Suprapubic skin (tissue), 4 donors: ENCODE data around the gene HES5. TPM values are rescaled to one million over a fixed set of nuclear protein-coding genes. Genes with fewer than 3 reads are reported as not detected.

Experiments
- DNase-seq, 2 donors: peaks; one replicate each; pipeline ENCODE4 v3.0.0-alpha.2; 2019; ENCODE audit warnings: low spot score in 2 of 2
- H3K27ac ChIP-seq: fragments of 200-600 bp; sonication (generic); one replicate; pipeline ENCODE4 v1.5.1; 2019
- H3K27me3 ChIP-seq: fragments of 200-600 bp; sonication (generic); one replicate; pipeline ENCODE4 v1.5.1; 2019
- H3K36me3 ChIP-seq: fragments of 200-600 bp; sonication (generic); one replicate; pipeline ENCODE4 v1.5.1; 2019
- H3K4me1 ChIP-seq: fragments of 200-600 bp; sonication (generic); one replicate; pipeline ENCODE4 v1.5.1; 2019
- H3K4me3 ChIP-seq: fragments of 200-600 bp; sonication (generic); one replicate; pipeline ENCODE4 v1.5.1; 2019; ENCODE audit warnings: mild to moderate bottlenecking
- H3K9me3 ChIP-seq: fragments of 200-600 bp; sonication (generic); one replicate; pipeline ENCODE4 v1.5.1; 2019
- CTCF ChIP-seq, 2 donors: fragments of 200-600 bp in 1 of 2; fragments of 450-650 bp in 1 of 2; sonication (generic) in 1 of 2; IDR thresholded peaks; one replicate each; pipeline ENCODE4 v1.5.1; 2016 to 2019; ENCODE audit warnings: antibody characterized with exemption in 2 of 2, mild to moderate bottlenecking in 1 of 2, moderate library complexity in 1 of 2
- EP300 ChIP-seq: sonication (generic); formaldehyde crosslinking; IDR thresholded peaks from one replicate; pipeline ENCODE4 v1.6.1; 2017; ENCODE audit warnings: antibody characterized with exemption
- POLR2A ChIP-seq, 2 donors: fragments of 450-650 bp; IDR thresholded peaks; one replicate each; pipeline ENCODE4 v1.6.1; 2017; ENCODE audit warnings: antibody characterized with exemption in 2 of 2, mild to moderate bottlenecking in 2 of 2, moderate library complexity in 2 of 2
- POLR2AphosphoS5 ChIP-seq, 3 donors: sonication (generic); formaldehyde crosslinking; IDR thresholded peaks; one replicate each; pipeline ENCODE4 v1.6.1; 2017; ENCODE audit warnings: antibody characterized with exemption in 3 of 3
- WGBS: methylation state at CpG from one replicate; pipeline ENCODE4 v1.1.5; 2018; 5-methylcytosine and 5-hydroxymethylcytosine counted together
- total RNA-seq, 4 donors: library from RNA; depleted of rRNA; stranded (reverse); fragments of >200 nt; gene quantifications; one replicate each; pipeline ENCODE4 v1.1.0, GENCODE V29; 2016

The HES5 gene
- total RNA-seq, 4 donors from 2014 or later, result 2.6 to 12.0 (median 5.9) TPM

GRCh38 chr1:2567083-2567679 is 37.1 kb upstream of the HES5 start:
- no peak overlapping the region for H3K4me3 ChIP-seq
- H3K9me3 ChIP-seq, result no peaks in the 10 kb centered on the region
- peaks cover 13% of the 10 kb centered on the region for H3K36me3 ChIP-seq
- TF ChIP-seq EP300 (no peak), CTCF (IDR thresholded peaks at IDR 0.05) (no peak), POLR2A (IDR thresholded peaks at IDR 0.05) (no peak), POLR2AphosphoS5 (IDR thresholded peaks at IDR 0.05) (no peak)
- 84% methylated on average over 5 of the region's 16 CpGs for WGBS
- H3K27me3 ChIP-seq, result peaks cover 5% of the 10 kb centered on the region
- DNase-seq, result peak in 1 of 2 donors; percentile 63
- H3K4me1 ChIP-seq, result no peaks in the 10 kb centered on the region
- H3K27ac ChIP-seq, result no peak overlapping the region

GRCh38 chr1:2566101-2567045 is 36.3 kb upstream of the HES5 start:
- Histone ChIP-seq H3K4me1 (no peaks in the 10 kb centered on the region), H3K36me3 (peaks cover 20% of the 10 kb centered on the region), H3K9me3 (no peaks in the 10 kb centered on the region), H3K27me3 (peaks cover 5% of the 10 kb centered on the region), H3K4me3 (no peak overlapping the region), H3K27ac (no peak overlapping the region)
- DNase-seq, result peak in 1 of 2 donors; percentile 60
- TF ChIP-seq POLR2AphosphoS5 (IDR thresholded peaks at IDR 0.05) (no peak), CTCF (IDR thresholded peaks at IDR 0.05) (no peak), EP300 (no peak), POLR2A (IDR thresholded peaks at IDR 0.05) (no peak)
- WGBS, result 82% methylated on average over 28 of the region's 34 CpGs

GRCh38 chr1:2564815-2565374 is 34.8 kb upstream of the HES5 start:
- WGBS, result 38% methylated on average over 12 of the region's 14 CpGs
- Histone ChIP-seq H3K27me3 (peaks cover 5% of the 10 kb centered on the region), H3K4me3 (no peak overlapping the region), H3K4me1 (no peaks in the 10 kb centered on the region), H3K9me3 (no peaks in the 10 kb centered on the region), H3K27ac (no peak overlapping the region), H3K36me3 (peaks cover 35% of the 10 kb centered on the region)
- no peak for DNase-seq
- TF ChIP-seq EP300 (no peak), POLR2A (IDR thresholded peaks at IDR 0.05) (no peak), CTCF (IDR thresholded peaks at IDR 0.05) (no peak), POLR2AphosphoS5 (IDR thresholded peaks at IDR 0.05) (no peak)

- H3K4me1 ChIP-seq, result no peaks in the 10 kb centered on the region
- H3K27ac ChIP-seq, result no peak overlapping the region
- H3K9me3 ChIP-seq, result no peaks in the 10 kb centered on the region
- no peak overlapping the region for H3K4me3 ChIP-seq
- no peak for TF ChIP-seq POLR2AphosphoS5 (IDR thresholded peaks at IDR 0.05)
- no peak for TF ChIP-seq EP300
- no peak for TF ChIP-seq POLR2A (IDR thresholded peaks at IDR 0.05)
- no peak for TF ChIP-seq CTCF (IDR thresholded peaks at IDR 0.05)
- peaks cover 5% of the 10 kb centered on the region for H3K27me3 ChIP-seq
- peaks cover 40% of the 10 kb centered on the region for H3K36me3 ChIP-seq
- no peak for DNase-seq
- WGBS, result 87% methylated on average over 9 of the region's 20 CpGs
These were observed 34.1 kb upstream of the HES5 start for GRCh38 chr1:2564006-2564814.
